ENCODE results near the gene MTERF4.

MTERF4 gene

DNA sequence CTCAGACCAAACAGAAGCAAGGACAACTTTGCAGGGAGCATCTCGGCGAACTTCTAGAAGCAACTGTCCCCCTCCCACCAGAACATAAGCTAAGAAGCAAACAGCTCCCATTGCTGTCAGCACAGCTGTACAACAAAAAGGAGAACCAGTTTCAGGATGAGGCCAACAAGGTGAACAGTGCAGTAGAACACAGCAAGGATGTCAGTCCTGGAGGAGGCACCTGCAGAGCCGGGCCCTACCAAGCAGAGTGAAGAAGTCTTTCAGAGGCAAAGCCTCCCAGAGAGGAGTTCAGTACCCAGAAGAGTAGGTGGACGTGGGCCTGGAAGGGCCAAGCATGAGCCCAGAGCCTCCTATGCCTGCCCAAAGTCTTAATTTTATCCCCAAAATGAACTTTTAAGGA is 46.2 kb upstream of the MTERF4 start:
- no peak for ATAC-seq
- TF ChIP-seq, protein P1, sequence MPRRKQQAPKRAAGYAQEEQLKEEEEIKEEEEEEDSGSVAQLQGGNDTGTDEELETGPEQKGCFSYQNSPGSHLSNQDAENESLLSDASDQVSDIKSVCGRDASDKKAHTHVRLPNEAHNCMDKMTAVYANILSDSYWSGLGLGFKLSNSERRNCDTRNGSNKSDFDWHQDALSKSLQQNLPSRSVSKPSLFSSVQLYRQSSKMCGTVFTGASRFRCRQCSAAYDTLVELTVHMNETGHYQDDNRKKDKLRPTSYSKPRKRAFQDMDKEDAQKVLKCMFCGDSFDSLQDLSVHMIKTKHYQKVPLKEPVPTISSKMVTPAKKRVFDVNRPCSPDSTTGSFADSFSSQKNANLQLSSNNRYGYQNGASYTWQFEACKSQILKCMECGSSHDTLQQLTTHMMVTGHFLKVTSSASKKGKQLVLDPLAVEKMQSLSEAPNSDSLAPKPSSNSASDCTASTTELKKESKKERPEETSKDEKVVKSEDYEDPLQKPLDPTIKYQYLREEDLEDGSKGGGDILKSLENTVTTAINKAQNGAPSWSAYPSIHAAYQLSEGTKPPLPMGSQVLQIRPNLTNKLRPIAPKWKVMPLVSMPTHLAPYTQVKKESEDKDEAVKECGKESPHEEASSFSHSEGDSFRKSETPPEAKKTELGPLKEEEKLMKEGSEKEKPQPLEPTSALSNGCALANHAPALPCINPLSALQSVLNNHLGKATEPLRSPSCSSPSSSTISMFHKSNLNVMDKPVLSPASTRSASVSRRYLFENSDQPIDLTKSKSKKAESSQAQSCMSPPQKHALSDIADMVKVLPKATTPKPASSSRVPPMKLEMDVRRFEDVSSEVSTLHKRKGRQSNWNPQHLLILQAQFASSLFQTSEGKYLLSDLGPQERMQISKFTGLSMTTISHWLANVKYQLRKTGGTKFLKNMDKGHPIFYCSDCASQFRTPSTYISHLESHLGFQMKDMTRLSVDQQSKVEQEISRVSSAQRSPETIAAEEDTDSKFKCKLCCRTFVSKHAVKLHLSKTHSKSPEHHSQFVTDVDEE (CRISPR knock-in tag; IDR thresholded peaks at IDR 0.05): no peak
- no peak for TF ChIP-seq ISL1 (CRISPR knock-in tag; IDR thresholded peaks at IDR 0.05)
- TF ChIP-seq GLIS3 (CRISPR knock-in tag; IDR thresholded peaks at IDR 0.05): no peak
- TF ChIP-seq TCF4 (CRISPR knock-in tag; IDR thresholded peaks at IDR 0.05; ENCODE audit: borderline replicate concordance): no peak
- no peak for TF ChIP-seq ZNF8 (CRISPR knock-in tag; IDR thresholded peaks at IDR 0.05)
- no peak for TF ChIP-seq SNAI2 (CRISPR knock-in tag; IDR thresholded peaks at IDR 0.05)
- TF ChIP-seq, protein P2, sequence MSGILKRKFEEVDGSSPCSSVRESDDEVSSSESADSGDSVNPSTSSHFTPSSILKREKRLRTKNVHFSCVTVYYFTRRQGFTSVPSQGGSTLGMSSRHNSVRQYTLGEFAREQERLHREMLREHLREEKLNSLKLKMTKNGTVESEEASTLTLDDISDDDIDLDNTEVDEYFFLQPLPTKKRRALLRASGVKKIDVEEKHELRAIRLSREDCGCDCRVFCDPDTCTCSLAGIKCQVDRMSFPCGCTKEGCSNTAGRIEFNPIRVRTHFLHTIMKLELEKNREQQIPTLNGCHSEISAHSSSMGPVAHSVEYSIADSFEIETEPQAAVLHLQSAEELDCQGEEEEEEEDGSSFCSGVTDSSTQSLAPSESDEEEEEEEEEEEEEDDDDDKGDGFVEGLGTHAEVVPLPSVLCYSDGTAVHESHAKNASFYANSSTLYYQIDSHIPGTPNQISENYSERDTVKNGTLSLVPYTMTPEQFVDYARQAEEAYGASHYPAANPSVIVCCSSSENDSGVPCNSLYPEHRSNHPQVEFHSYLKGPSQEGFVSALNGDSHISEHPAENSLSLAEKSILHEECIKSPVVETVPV (CRISPR knock-in tag; IDR thresholded peaks at IDR 0.05): no peak
- no peak for TF ChIP-seq RARB (CRISPR knock-in tag; IDR thresholded peaks at IDR 0.05)
- no peak for TF ChIP-seq ARNTL (CRISPR knock-in tag; IDR thresholded peaks at IDR 0.05; ENCODE audit: borderline replicate concordance, low read depth)
- no peak for TF ChIP-seq ESRRG (CRISPR knock-in tag; IDR thresholded peaks at IDR 0.05)
- TF ChIP-seq ZNF70 (CRISPR knock-in tag; IDR thresholded peaks at IDR 0.05): no peak
- no peak for TF ChIP-seq ZFP30 (CRISPR knock-in tag; IDR thresholded peaks at IDR 0.05)
- TF ChIP-seq, protein P3, sequence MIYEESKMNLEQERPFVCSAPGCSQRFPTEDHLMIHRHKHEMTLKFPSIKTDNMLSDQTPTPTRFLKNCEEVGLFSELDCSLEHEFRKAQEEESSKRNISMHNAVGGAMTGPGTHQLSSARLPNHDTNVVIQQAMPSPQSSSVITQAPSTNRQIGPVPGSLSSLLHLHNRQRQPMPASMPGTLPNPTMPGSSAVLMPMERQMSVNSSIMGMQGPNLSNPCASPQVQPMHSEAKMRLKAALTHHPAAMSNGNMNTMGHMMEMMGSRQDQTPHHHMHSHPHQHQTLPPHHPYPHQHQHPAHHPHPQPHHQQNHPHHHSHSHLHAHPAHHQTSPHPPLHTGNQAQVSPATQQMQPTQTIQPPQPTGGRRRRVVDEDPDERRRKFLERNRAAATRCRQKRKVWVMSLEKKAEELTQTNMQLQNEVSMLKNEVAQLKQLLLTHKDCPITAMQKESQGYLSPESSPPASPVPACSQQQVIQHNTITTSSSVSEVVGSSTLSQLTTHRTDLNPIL (CRISPR knock-in tag; IDR thresholded peaks at IDR 0.05; ENCODE audit: low read depth): no peak
- TF ChIP-seq, protein P4, sequence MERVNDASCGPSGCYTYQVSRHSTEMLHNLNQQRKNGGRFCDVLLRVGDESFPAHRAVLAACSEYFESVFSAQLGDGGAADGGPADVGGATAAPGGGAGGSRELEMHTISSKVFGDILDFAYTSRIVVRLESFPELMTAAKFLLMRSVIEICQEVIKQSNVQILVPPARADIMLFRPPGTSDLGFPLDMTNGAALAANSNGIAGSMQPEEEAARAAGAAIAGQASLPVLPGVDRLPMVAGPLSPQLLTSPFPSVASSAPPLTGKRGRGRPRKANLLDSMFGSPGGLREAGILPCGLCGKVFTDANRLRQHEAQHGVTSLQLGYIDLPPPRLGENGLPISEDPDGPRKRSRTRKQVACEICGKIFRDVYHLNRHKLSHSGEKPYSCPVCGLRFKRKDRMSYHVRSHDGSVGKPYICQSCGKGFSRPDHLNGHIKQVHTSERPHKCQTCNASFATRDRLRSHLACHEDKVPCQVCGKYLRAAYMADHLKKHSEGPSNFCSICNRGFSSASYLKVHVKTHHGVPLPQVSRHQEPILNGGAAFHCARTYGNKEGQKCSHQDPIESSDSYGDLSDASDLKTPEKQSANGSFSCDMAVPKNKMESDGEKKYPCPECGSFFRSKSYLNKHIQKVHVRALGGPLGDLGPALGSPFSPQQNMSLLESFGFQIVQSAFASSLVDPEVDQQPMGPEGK (CRISPR knock-in tag; IDR thresholded peaks at IDR 0.05; ENCODE audit: borderline replicate concordance): no peak

DNA sequence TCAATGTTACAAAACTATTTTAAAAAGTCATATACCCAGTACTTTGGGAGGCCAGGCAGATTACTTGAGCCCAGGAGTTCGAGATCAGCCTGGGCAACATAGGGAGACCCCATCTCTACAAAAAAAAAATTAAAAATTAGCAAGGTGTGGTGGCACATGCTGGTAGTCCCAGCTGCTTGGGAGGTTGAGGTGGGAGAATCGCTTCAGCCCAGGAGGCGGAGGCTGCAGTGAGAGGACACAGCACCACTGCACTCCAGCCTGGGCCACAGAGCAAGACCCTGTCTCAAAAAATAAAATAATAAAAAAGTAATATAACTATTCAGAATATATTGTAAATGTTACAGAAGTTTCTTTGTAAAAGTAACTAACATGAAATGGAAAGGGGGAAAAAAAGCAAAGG is 45.2 kb upstream of the MTERF4 start:
- ATAC-seq: no peak
- TF ChIP-seq PPARA (CRISPR knock-in tag; IDR thresholded peaks at IDR 0.05; ENCODE audit: borderline replicate concordance) (no peak), TOX (CRISPR knock-in tag; IDR thresholded peaks at IDR 0.05; ENCODE audit: borderline replicate concordance) (no peak)
- TF ChIP-seq, protein P4 (CRISPR knock-in tag; IDR thresholded peaks at IDR 0.05; ENCODE audit: borderline replicate concordance): no peak
- TF ChIP-seq, protein P1 (CRISPR knock-in tag; IDR thresholded peaks at IDR 0.05): no peak

DNA sequence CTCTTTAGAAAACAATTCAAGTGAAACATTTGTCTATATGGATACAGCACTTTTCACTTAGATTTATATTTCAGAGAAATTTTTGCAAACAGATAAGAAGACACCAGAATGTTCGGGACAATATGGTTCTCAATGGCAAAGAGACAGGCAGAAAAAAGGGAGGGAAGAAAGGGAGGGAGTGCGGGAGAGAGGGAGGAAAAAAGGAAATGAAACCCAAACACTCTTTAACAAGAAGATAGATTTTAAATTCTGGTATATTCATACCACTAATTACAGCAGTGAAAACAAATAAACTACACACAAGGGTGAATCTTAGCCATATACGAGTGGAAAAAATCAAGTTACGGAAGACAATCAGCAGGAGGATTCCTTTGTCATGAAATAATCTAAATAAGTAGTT is 44.2 kb upstream of the MTERF4 start:
- TF ChIP-seq ZNF8 (CRISPR knock-in tag; IDR thresholded peaks at IDR 0.05): no peak
- TF ChIP-seq ZFP30 (CRISPR knock-in tag; IDR thresholded peaks at IDR 0.05): no peak
- TF ChIP-seq ISL1 (CRISPR knock-in tag; IDR thresholded peaks at IDR 0.05): no peak
- TF ChIP-seq, protein P3 (CRISPR knock-in tag; IDR thresholded peaks at IDR 0.05; ENCODE audit: low read depth): no peak
- TF ChIP-seq TOX (CRISPR knock-in tag; IDR thresholded peaks at IDR 0.05; ENCODE audit: borderline replicate concordance): no peak
- no peak for TF ChIP-seq SNAI2 (CRISPR knock-in tag; IDR thresholded peaks at IDR 0.05)
- TF ChIP-seq, protein P1 (CRISPR knock-in tag; IDR thresholded peaks at IDR 0.05): no peak
- TF ChIP-seq, protein P2 (CRISPR knock-in tag; IDR thresholded peaks at IDR 0.05): no peak
- no peak for TF ChIP-seq ZC3H10 (CRISPR knock-in tag; IDR thresholded peaks at IDR 0.05)
- TF ChIP-seq ZNF70 (CRISPR knock-in tag; IDR thresholded peaks at IDR 0.05): no peak
- ATAC-seq: no peak
